Measurements from ENCODE around the gene LGALSL.
"Not testable (repeated sequence)": the region's sequence is repeated elsewhere in the genome, so short reads cannot be mapped to it uniquely, and the experiment has no call there.

LGALSL gene

GRCh38 chr2:64442801-64443429, 11.0 kb upstream of the LGALSL start:
- no peak for DNase-seq (ENCODE audit: low spot score)

- DNase-seq (ENCODE audit: low spot score): not testable (repeated sequence)
Observed at GRCh38 chr2:64445970-64446369, 8.0 kb upstream of the LGALSL start.

GRCh38 chr2:64447317-64448040, 6.5 kb upstream of the LGALSL start:
- no peak for DNase-seq (ENCODE audit: low spot score)

GRCh38 chr2:64448041-64448426, 5.9 kb upstream of the LGALSL start:
- DNase-seq (ENCODE audit: low spot score): no peak

GRCh38 chr2:64451051-64451450, 2.9 kb upstream of the LGALSL start:
- DNase-seq (ENCODE audit: low spot score): no peak

GRCh38 chr2:64454386-64455332, 697 bp downstream of the LGALSL start:
- DNase-seq (ENCODE audit: low spot score): peak; percentile 36

GRCh38 chr2:64455545-64455944, 1.6 kb downstream of the LGALSL start:
- no peak for DNase-seq (ENCODE audit: low spot score)

- no peak for DNase-seq (ENCODE audit: low spot score)
Observed at GRCh38 chr2:64456293-64456692, 2.3 kb downstream of the LGALSL start.

- DNase-seq (ENCODE audit: low spot score): no peak
Observed at GRCh38 chr2:64457524-64457923, 3.6 kb downstream of the LGALSL start.

- DNase-seq (ENCODE audit: low spot score): no peak
Observed at GRCh38 chr2:64459575-64459974, 5.6 kb downstream of the LGALSL start.

GRCh38 chr2:64460330-64460729, 6.4 kb downstream of the LGALSL start:
- no peak for DNase-seq (ENCODE audit: low spot score)

GRCh38 chr2:64461271-64462058, 7.5 kb downstream of the LGALSL start:
- no peak for DNase-seq (ENCODE audit: low spot score)

- no peak for DNase-seq (ENCODE audit: low spot score)
Observed at GRCh38 chr2:64462171-64462570, 8.2 kb downstream of the LGALSL start.

GRCh38 chr2:64462940-64463700, 9.2 kb downstream of the LGALSL start:
- DNase-seq (ENCODE audit: low spot score): no peak

- DNase-seq (ENCODE audit: low spot score): no peak
Observed at GRCh38 chr2:64463781-64464180, 9.8 kb downstream of the LGALSL start.

- DNase-seq (ENCODE audit: low spot score): no peak
Observed at GRCh38 chr2:64466478-64467085, 12.6 kb downstream of the LGALSL start.

- DNase-seq (ENCODE audit: low spot score): no peak
Observed at GRCh38 chr2:64467096-64467843, 13.3 kb downstream of the LGALSL start.

- DNase-seq (ENCODE audit: low spot score): no peak
Observed at GRCh38 chr2:64469261-64469660, 15.3 kb downstream of the LGALSL start.

- DNase-seq (ENCODE audit: low spot score): no peak
Observed at GRCh38 chr2:64470071-64470470, 16.1 kb downstream of the LGALSL start.

GRCh38 chr2:64470766-64471295, 16.9 kb downstream of the LGALSL start:
- DNase-seq (ENCODE audit: low spot score): no peak

All from CD4-positive, alpha-beta T cell treated with Interleukin-2 at 100 ng/mL for 4 hours (primary cell).